H1 (cell line): ENCODE data around the gene SLC27A1. TPM values are rescaled to one million over a fixed set of nuclear protein-coding genes. Genes with fewer than 3 reads are reported as not detected.
A peak's percentile ranks its signal among the peaks of the same experiment; 100 is the strongest.

Experiments used
- ASH2L ChIP-seq: fragments of 200-600, 300-600 bp; sonication (generic); IDR thresholded peaks from one replicate; pipeline ENCODE4 v1.7.1; 2017; ENCODE audit warnings: low read length
- CBX5 ChIP-seq: fragments of 300-800, 300-1000 bp; sonication (generic); IDR thresholded peaks from 2 replicates; pipeline ENCODE4 v1.7.1; 2016; ENCODE audit warnings: antibody characterized with exemption, low read length, low read depth
- CEBPB ChIP-seq: IDR thresholded peaks from 2 replicates; pipeline ENCODE4 v1.6.1; 2012; ENCODE audit warnings: low read depth, low read length
- CHD1 ChIP-seq: IDR thresholded peaks from 2 replicates; pipeline ENCODE4 v1.6.1; 2012; ENCODE audit warnings: low read depth, low read length, improper control_type of control experiment
- E2F6 ChIP-seq: IDR thresholded peaks from 2 replicates; pipeline ENCODE4 v1.6.1; 2012; ENCODE audit warnings: inconsistent platforms
- EP300 ChIP-seq, 2 experiments: IDR thresholded peaks; 1 replicate in 1 of 2; 2 replicates in 1 of 2; pipeline ENCODE4 v1.6.1; 2011 to 2012; ENCODE audit warnings: low read depth in 2 of 2, low read length in 2 of 2, mild to moderate bottlenecking in 2 of 2, borderline replicate concordance in 1 of 2, inconsistent platforms in 1 of 2, moderate library complexity in 1 of 2
- HDAC6 ChIP-seq: IDR thresholded peaks from one replicate; pipeline ENCODE4 v1.7.1; 2012; ENCODE audit warnings: low read depth, mild to moderate bottlenecking, inconsistent platforms, low read length, moderate library complexity
- MAFK ChIP-seq: IDR thresholded peaks from 2 replicates; pipeline ENCODE4 v1.6.1; 2012; ENCODE audit warnings: low read depth, mild to moderate bottlenecking, improper control_type of control experiment, low read length
- NANOG ChIP-seq: IDR thresholded peaks from 2 replicates; pipeline ENCODE4 v1.6.1; 2011; ENCODE audit warnings: low read length, low read depth, mild to moderate bottlenecking, inconsistent platforms; ENCODE audit not compliant: insufficient read depth, poor library complexity, severe bottlenecking
- POLR2AphosphoS5 ChIP-seq: IDR thresholded peaks from 2 replicates; pipeline ENCODE4 v1.6.1; 2011; ENCODE audit warnings: low read depth, low read length
- RBBP5 ChIP-seq: IDR thresholded peaks from 2 replicates; pipeline ENCODE4 v1.7.1; 2012; ENCODE audit warnings: low read depth, mild to moderate bottlenecking, inconsistent platforms, low read length, moderate library complexity, borderline replicate concordance
- RFX5 ChIP-seq: IDR thresholded peaks from 2 replicates; pipeline ENCODE4 v1.6.1; 2011; ENCODE audit warnings: low read depth, low read length, improper control_type of control experiment, borderline replicate concordance
- SP1 ChIP-seq: IDR thresholded peaks from 2 replicates; pipeline ENCODE4 v1.6.1; 2011; ENCODE audit warnings: low read depth, low read length
- SP2 ChIP-seq: IDR thresholded peaks from 2 replicates; pipeline ENCODE4 v1.6.1; 2012; ENCODE audit warnings: mild to moderate bottlenecking, low read length, inconsistent platforms
- SP4 ChIP-seq: IDR thresholded peaks from 2 replicates; pipeline ENCODE4 v1.6.1; 2012; ENCODE audit warnings: low read length, inconsistent platforms
- TAF1 ChIP-seq: IDR thresholded peaks from 2 replicates; pipeline ENCODE4 v1.6.1; 2011; ENCODE audit warnings: mild to moderate bottlenecking, low read depth, low read length
- TAF7 ChIP-seq: optimal IDR thresholded peaks from 2 replicates; pipeline ENCODE3; 2011; ENCODE audit warnings: low read depth, mild to moderate bottlenecking, inconsistent platforms, low read length, moderate library complexity, borderline replicate concordance
- TCF12 ChIP-seq: IDR thresholded peaks from 2 replicates; pipeline ENCODE4 v1.6.1; 2011; ENCODE audit warnings: low read depth, mild to moderate bottlenecking, low read length
- USF2 ChIP-seq: IDR thresholded peaks from 2 replicates; pipeline ENCODE4 v1.6.1; 2011; ENCODE audit warnings: low read length, improper control_type of control experiment
- ZNF274 ChIP-seq: IDR thresholded peaks from 2 replicates; pipeline ENCODE4 v1.7.0; 2012; ENCODE audit warnings: low read length, borderline replicate concordance; ENCODE audit errors: extremely low read depth
- polyA plus RNA-seq, 7 experiments: library from polyadenylated mRNA; depleted of rRNA in 3 of 7; stranded (reverse) in 5 of 7; unstranded in 2 of 7; fragments of >200 nt in 5 of 7; fragments of 200-250 nt in 2 of 7; gene quantifications; 1 replicate in 5 of 7; 2 replicates in 1 of 7; 4 replicates in 1 of 7; pipeline versions ENCODE4 v1.2.1 to v1.2.3, GENCODE V29; 2011 to 2013; ENCODE audit warnings: missing spikeins in 2 of 7, mixed read lengths in 2 of 7
- total RNA-seq: library from RNA; stranded (reverse); fragmentation: NEBNext Ultra II Directional; extraction: Animal tissue kit (Norgen Biotek cat#: 25700); gene quantifications from 2 replicates; pipeline ENCODE4 v1.2.1, GENCODE V29; 2021

Gene SLC27A1
- total and polyA plus RNA-seq, 2 of the 8 experiments (the other 6 are each of a cell fraction or from before 2014, with no cell fraction given): 7.5 to 9.1 TPM

GRCh38 chr19:17554968-17555479 is 84.7 kb downstream of the SLC27A1 start (continued):
- TF ChIP-seq E2F6 (no peak), TCF12 (peak; percentile 35; the same call in 1 of the 2 replicates), RBBP5 (no peak), RFX5 (no peak), SP4 (no peak), ASH2L (no peak), SP2 (no peak), CBX5 (no peak), ZNF274 (no peak), TAF1 (0 out of 2 replicates have a peak, but pooled peaks have one; percentile 16), USF2 (no peak), POLR2AphosphoS5 (peak; percentile 69), EP300 (IDR thresholded peaks at IDR 0.05; ENCODE audit: borderline replicate concordance in 1 of 2, low read depth in 2 of 2, low read length in 2 of 2) (no peak), TAF7 (no peak), HDAC6 (no peak), CEBPB (no peak), MAFK (no peak), CHD1 (no peak), SP1 (peak; percentile 79; the same call in 1 of the 2 replicates), NANOG (no peak)
